ENCODE data around the gene PYY. TPM values are rescaled to one million over a fixed set of nuclear protein-coding genes. Genes with fewer than 3 reads are reported as not detected.

The PYY gene
- total RNA-seq, 2 experiments from 2014 or later: not detected

GRCh38 chr17:43970366-43970765, 16.6 kb upstream of the PYY start:
- no peaks in the 10 kb centered on the region for H3K9me2 ChIP-seq (ENCODE audit: insufficient read depth, low read length)
- ChIA-PET CTCF (ENCODE audit: unreplicated experiment) (no interaction called here), POLR2A (interaction anchor here (0.6 to 0.7 kb wide), 4 partner anchors 12 to 469 kb away, joined by 4 to 7 read pairs (median 4); no protein-coding TSS in a partner anchor)
- no peak for DNase-seq (ENCODE audit: low spot score)
- BruUV-seq (replicated peaks): no TSS peak
- no peak overlapping the region for H3K4me3 ChIP-seq (ENCODE audit: low read depth, low read length, poor library complexity, severe bottlenecking)
- H3K79me2 ChIP-seq (ENCODE audit: insufficient read depth, low read depth, low read length): no peaks in the 10 kb centered on the region
- no peaks in the 10 kb centered on the region for H4K20me1 ChIP-seq (ENCODE audit: insufficient read depth, low read length)
- TF ChIP-seq CTCF (conservative IDR thresholded peaks at IDR 0.05; ENCODE audit: low read length) (no peak), EZH2phosphoT487 (IDR thresholded peaks at IDR 0.05; ENCODE audit: borderline replicate concordance, low read depth, low read length) (no peak)
- H3K36me3 ChIP-seq (ENCODE audit: insufficient read depth, low read length): no peaks in the 10 kb centered on the region
- H3K9me3 ChIP-seq (ENCODE audit: low read length): no peaks in the 10 kb centered on the region
- no peaks in the 10 kb centered on the region for H3K4me1 ChIP-seq (ENCODE audit: insufficient read depth, low read length, poor library complexity, severe bottlenecking)
- H3K4me2 ChIP-seq (ENCODE audit: low read length): no peak overlapping the region
- intact Hi-C loops (cut with micrococcal nuclease; ENCODE audit: unreplicated experiment): no loop called here
- no peak overlapping the region for H2AFZ ChIP-seq (ENCODE audit: low read length)
- no peak overlapping the region for H3K27ac ChIP-seq (ENCODE audit: low read depth, low read length, poor library complexity, severe bottlenecking)

GRCh38 chr17:43967251-43967875, 13.6 kb upstream of the PYY start:
- ChIA-PET POLR2A (interaction anchor here (0.6 kb wide), 1 partner anchor 272 kb away, joined by 3 read pairs; no protein-coding TSS in a partner anchor), CTCF (ENCODE audit: unreplicated experiment) (no interaction called here)
- Histone ChIP-seq H3K9me2 (ENCODE audit: insufficient read depth, low read length) (no peaks in the 10 kb centered on the region), H3K4me3 (ENCODE audit: low read depth, low read length, poor library complexity, severe bottlenecking) (no peak overlapping the region), H3K36me3 (ENCODE audit: insufficient read depth, low read length) (no peaks in the 10 kb centered on the region), H4K20me1 (ENCODE audit: insufficient read depth, low read length) (no peaks in the 10 kb centered on the region), H3K27ac (ENCODE audit: low read depth, low read length, poor library complexity, severe bottlenecking) (no peak overlapping the region), H3K4me2 (ENCODE audit: low read length) (no peak overlapping the region), H3K9me3 (ENCODE audit: low read length) (no peaks in the 10 kb centered on the region), H3K4me1 (ENCODE audit: insufficient read depth, low read length, poor library complexity, severe bottlenecking) (no peaks in the 10 kb centered on the region), H3K79me2 (ENCODE audit: insufficient read depth, low read depth, low read length) (no peaks in the 10 kb centered on the region), H2AFZ (ENCODE audit: low read length) (no peak overlapping the region)
- BruUV-seq (replicated peaks): no TSS peak
- intact Hi-C loops (cut with micrococcal nuclease; ENCODE audit: unreplicated experiment): no loop called here
- DNase-seq (ENCODE audit: low spot score): no peak
- TF ChIP-seq EZH2phosphoT487 (IDR thresholded peaks at IDR 0.05; ENCODE audit: borderline replicate concordance, low read depth, low read length): no peak
- no peak for TF ChIP-seq CTCF (conservative IDR thresholded peaks at IDR 0.05; ENCODE audit: low read length)

GRCh38 chr17:43966276-43966675, 12.5 kb upstream of the PYY start:
- Histone ChIP-seq H2AFZ (ENCODE audit: low read length) (no peak overlapping the region), H3K36me3 (ENCODE audit: insufficient read depth, low read length) (no peaks in the 10 kb centered on the region), H4K20me1 (ENCODE audit: insufficient read depth, low read length) (no peaks in the 10 kb centered on the region), H3K4me3 (ENCODE audit: low read depth, low read length, poor library complexity, severe bottlenecking) (no peak overlapping the region), H3K4me1 (ENCODE audit: insufficient read depth, low read length, poor library complexity, severe bottlenecking) (no peaks in the 10 kb centered on the region), H3K9me2 (ENCODE audit: insufficient read depth, low read length) (no peaks in the 10 kb centered on the region), H3K79me2 (ENCODE audit: insufficient read depth, low read depth, low read length) (no peaks in the 10 kb centered on the region), H3K27ac (ENCODE audit: low read depth, low read length, poor library complexity, severe bottlenecking) (no peak overlapping the region), H3K9me3 (ENCODE audit: low read length) (no peaks in the 10 kb centered on the region), H3K4me2 (ENCODE audit: low read length) (no peak overlapping the region)
- no peak for DNase-seq (ENCODE audit: low spot score)
- TF ChIP-seq EZH2phosphoT487 (IDR thresholded peaks at IDR 0.05; ENCODE audit: borderline replicate concordance, low read depth, low read length) (no peak), CTCF (conservative IDR thresholded peaks at IDR 0.05; ENCODE audit: low read length) (no peak)
- intact Hi-C loops (cut with micrococcal nuclease; ENCODE audit: unreplicated experiment): no loop called here
- CTCF ChIA-PET (ENCODE audit: unreplicated experiment): no interaction called here
- POLR2A ChIA-PET: interaction anchor here (0.6 kb wide), 1 partner anchor 89 kb away, joined by 5 read pairs; no protein-coding TSS in a partner anchor
- BruUV-seq (replicated peaks): no TSS peak
